Parathyroid adenoma (tissue), 2 donors: ENCODE data around the gene SPAG6.

ENCODE experiments used
- H2AFZ ChIP-seq: fragments of 300-600 bp; sonication (generic); one replicate; pipeline ENCODE4 v1.7.0; 2017; ENCODE audit warnings: antibody characterized with exemption, mild to moderate bottlenecking
- H3K27ac ChIP-seq: fragments of 300-600 bp; sonication (generic); one replicate; pipeline ENCODE4 v1.7.0; 2017
- H3K27me3 ChIP-seq: fragments of 300-600 bp; sonication (generic); one replicate; pipeline ENCODE4 v1.7.0; 2017; ENCODE audit warnings: low read length; ENCODE audit not compliant: control insufficient read depth, insufficient read depth
- H3K36me3 ChIP-seq: fragments of 300-600 bp; sonication (generic); one replicate; pipeline ENCODE4 v1.7.0; 2017; ENCODE audit warnings: low read length; ENCODE audit not compliant: control insufficient read depth, insufficient read depth
- H3K4me1 ChIP-seq: fragments of 300-600 bp; sonication (generic); one replicate; pipeline ENCODE4 v1.7.0; 2017; ENCODE audit warnings: control low read depth
- H3K4me2 ChIP-seq: fragments of 300-600 bp; sonication (generic); one replicate; pipeline ENCODE4 v1.7.0; 2017; ENCODE audit warnings: low read length
- H3K4me3 ChIP-seq: fragments of 300-600 bp; sonication (generic); one replicate; pipeline ENCODE4 v1.7.0; 2017; ENCODE audit warnings: low read depth, low read length
- H3K79me2 ChIP-seq: fragments of 300-600 bp; sonication (generic); one replicate; pipeline ENCODE4 v1.7.0; 2017; ENCODE audit warnings: control low read depth
- H3K9ac ChIP-seq: fragments of 300-600 bp; sonication (generic); one replicate; pipeline ENCODE4 v1.7.0; 2017; ENCODE audit warnings: mild to moderate bottlenecking
- H3K9me3 ChIP-seq: fragments of 300-600 bp; sonication (generic); one replicate; pipeline ENCODE4 v1.7.0; 2017; ENCODE audit warnings: low read length; ENCODE audit not compliant: control insufficient read depth
- TF ChIP-seq, protein P1 (sequence below): fragments of 300-600 bp; sonication (generic); IDR thresholded peaks from one replicate; pipeline ENCODE4 v1.7.0; 2017; ENCODE audit warnings: antibody characterized with exemption, mild to moderate bottlenecking
- donor health status: primary hyperparathyroidism.

Gene SPAG6

DNA sequence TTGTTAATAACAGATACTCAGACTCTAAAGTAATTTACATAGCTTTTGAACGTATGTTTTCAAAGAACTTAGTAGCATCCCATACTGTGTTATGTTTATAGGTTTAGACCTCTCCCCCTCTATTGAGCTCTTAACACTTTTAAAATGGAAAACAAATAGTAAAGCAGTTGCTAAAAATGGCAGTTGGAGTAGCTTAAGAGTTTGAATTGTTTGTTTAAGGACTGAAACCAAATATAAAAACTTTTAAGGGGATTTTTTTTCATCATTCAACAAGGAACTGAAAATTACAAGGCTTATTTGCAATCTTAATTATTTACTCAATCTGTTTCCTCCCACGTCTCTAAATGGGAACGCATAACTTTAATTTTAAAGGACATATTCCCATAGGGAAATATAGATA lies 1.6 kb upstream of the SPAG6 start:
- H3K27ac ChIP-seq, result no peak overlapping the region
- H3K4me1 ChIP-seq, result no peaks in the 10 kb centered on the region
- no peak overlapping the region for H3K9ac ChIP-seq
- H2AFZ ChIP-seq, result no peak overlapping the region
- TF ChIP-seq, protein P1, sequence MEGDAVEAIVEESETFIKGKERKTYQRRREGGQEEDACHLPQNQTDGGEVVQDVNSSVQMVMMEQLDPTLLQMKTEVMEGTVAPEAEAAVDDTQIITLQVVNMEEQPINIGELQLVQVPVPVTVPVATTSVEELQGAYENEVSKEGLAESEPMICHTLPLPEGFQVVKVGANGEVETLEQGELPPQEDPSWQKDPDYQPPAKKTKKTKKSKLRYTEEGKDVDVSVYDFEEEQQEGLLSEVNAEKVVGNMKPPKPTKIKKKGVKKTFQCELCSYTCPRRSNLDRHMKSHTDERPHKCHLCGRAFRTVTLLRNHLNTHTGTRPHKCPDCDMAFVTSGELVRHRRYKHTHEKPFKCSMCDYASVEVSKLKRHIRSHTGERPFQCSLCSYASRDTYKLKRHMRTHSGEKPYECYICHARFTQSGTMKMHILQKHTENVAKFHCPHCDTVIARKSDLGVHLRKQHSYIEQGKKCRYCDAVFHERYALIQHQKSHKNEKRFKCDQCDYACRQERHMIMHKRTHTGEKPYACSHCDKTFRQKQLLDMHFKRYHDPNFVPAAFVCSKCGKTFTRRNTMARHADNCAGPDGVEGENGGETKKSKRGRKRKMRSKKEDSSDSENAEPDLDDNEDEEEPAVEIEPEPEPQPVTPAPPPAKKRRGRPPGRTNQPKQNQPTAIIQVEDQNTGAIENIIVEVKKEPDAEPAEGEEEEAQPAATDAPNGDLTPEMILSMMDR, result no peak
- H3K4me2 ChIP-seq, result no peak overlapping the region
- H3K27me3 ChIP-seq, result peaks cover 23% of the 10 kb centered on the region
- no peaks in the 10 kb centered on the region for H3K9me3 ChIP-seq
- no peaks in the 10 kb centered on the region for H3K79me2 ChIP-seq
- H3K36me3 ChIP-seq, result no peaks in the 10 kb centered on the region
- no peak overlapping the region for H3K4me3 ChIP-seq

DNA sequence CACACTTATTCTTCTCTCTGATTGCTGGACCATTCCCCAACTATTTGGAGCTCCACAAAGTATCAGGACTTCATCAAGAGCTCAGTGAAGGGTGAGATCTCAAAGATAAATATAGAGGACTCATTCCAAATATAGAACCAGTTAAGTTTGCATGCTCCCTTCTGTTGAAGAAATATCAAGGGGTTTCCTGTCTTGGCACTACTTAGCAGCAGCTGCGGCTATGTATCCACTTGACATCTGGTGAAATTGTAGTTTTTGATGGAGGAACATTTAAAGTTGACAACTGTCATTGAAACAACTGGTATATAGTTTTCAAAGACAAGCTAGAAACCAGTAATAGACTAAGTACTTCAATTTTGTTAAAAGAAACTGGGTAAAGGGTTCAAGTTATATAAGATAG lies 1.0 kb upstream of the SPAG6 start:
- Histone ChIP-seq H3K9ac (no peak overlapping the region), H3K4me3 (no peak overlapping the region), H3K9me3 (no peaks in the 10 kb centered on the region), H3K27me3 (peaks cover 23% of the 10 kb centered on the region), H3K4me1 (no peaks in the 10 kb centered on the region), H3K4me2 (no peak overlapping the region), H2AFZ (no peak overlapping the region), H3K36me3 (no peaks in the 10 kb centered on the region), H3K79me2 (no peaks in the 10 kb centered on the region), H3K27ac (no peak overlapping the region)
- TF ChIP-seq, protein P1, result no peak

DNA sequence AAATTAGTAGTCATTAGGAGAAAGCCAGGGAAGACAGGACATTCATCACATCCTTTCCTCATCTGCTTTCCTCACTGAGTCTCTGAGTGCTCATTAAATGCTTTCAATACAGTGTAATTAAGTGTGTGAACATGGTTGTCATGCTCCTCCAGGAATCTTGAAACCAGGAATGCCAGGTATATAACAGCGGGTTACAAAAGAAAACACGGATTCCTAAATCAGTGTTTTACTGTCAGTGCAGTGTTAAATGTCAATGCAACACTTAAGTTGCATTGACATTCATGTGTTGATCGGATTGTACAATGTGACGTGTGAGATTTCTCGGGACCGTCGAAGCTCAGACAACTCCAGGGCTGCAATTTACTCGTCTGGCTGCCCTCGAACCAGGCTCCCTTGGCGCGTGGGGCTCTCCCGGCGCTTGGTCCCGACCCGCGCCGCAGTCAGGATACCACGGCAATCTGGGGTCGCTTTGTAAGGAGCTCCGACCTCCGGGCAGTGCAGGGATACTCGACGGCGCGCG lies 455 bp upstream of the SPAG6 start:
- TF ChIP-seq, protein P1, result no peak
- H3K27me3 ChIP-seq, result peaks cover 23% of the 10 kb centered on the region

DNA sequence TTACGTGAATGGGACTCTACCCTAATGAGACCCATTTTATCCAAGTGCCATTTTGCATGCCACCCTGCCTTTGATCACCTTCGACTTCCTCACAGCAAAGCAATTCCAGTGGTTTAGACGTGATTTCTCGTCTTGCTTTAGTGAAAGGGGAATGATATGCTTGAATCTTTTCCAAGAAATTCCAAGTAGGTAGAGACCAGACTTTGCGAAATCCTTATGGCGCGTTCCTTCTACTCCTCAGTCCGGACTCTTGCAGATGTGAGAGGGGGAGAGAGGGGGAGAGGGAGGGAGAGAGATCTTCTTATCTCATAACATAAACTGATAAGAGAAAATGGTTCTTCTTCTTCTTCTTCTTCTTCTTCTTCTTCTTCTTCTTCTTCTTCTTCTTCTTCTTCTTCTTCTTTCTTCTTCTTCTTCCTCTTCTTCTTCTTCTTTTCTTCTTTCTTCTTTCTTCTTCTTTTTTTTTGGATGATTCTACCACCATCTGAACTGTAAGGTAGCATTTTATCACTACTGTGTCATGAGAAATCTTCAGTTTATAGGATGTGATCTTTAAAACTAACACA lies 883 bp downstream of the SPAG6 start:
- TF ChIP-seq, protein P1, result no peak
- no peaks in the 10 kb centered on the region for H3K9me3 ChIP-seq
- H3K4me2 ChIP-seq, result no peak overlapping the region
- H3K4me1 ChIP-seq, result no peaks in the 10 kb centered on the region
- no peak overlapping the region for H3K9ac ChIP-seq
- H3K79me2 ChIP-seq, result no peaks in the 10 kb centered on the region
- peaks cover 23% of the 10 kb centered on the region for H3K27me3 ChIP-seq
- no peaks in the 10 kb centered on the region for H3K36me3 ChIP-seq
- no peak overlapping the region for H3K4me3 ChIP-seq
- H2AFZ ChIP-seq, result no peak overlapping the region
- H3K27ac ChIP-seq, result no peak overlapping the region

More for the DNA sequence above, 455 bp upstream of the SPAG6 start:
- H3K79me2 ChIP-seq, result no peaks in the 10 kb centered on the region
- no peaks in the 10 kb centered on the region for H3K36me3 ChIP-seq
- H3K4me1 ChIP-seq, result no peaks in the 10 kb centered on the region
- no peak overlapping the region for H3K4me2 ChIP-seq
- H3K9ac ChIP-seq, result no peak overlapping the region
- H3K27ac ChIP-seq, result no peak overlapping the region
- H3K9me3 ChIP-seq, result no peaks in the 10 kb centered on the region
- no peak overlapping the region for H3K4me3 ChIP-seq
- no peak overlapping the region for H2AFZ ChIP-seq

DNA sequence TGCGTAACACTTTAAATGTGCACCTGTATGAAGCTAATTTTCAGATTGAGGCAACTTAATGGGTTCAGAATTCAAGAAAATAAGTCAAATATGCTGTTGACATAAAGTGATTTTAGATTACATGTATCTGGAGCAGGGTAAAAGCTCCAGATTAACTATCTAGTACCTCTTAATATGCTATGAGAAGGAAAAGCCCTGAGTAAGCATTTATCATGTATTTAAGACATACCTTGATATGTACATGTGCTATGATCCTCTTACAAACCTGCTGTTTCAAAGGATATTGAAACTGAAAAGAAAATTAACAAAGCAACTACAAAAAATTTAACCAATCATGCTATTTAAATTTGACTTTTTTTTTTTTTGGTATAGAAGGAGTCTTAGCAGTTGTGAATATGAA lies 4.5 kb downstream of the SPAG6 start:
- Histone ChIP-seq H3K79me2 (no peaks in the 10 kb centered on the region), H3K4me2 (no peak overlapping the region), H3K27me3 (peaks cover 12% of the 10 kb centered on the region), H3K4me1 (no peaks in the 10 kb centered on the region), H3K4me3 (no peak overlapping the region), H3K9ac (no peak overlapping the region), H3K27ac (no peak overlapping the region), H3K36me3 (no peaks in the 10 kb centered on the region), H3K9me3 (no peaks in the 10 kb centered on the region), H2AFZ (no peak overlapping the region)
- TF ChIP-seq, protein P1, result no peak
